Activated naive CD4-positive, alpha-beta T cell treated with anti-CD3 and anti-CD28 coated beads, Interleukin-2, amount 10 ng/mL, durations not matched to agents 7 days and 5 days (primary cell): Measurements from ENCODE around the gene SALL4.
"Not testable (repeated sequence)": the region's sequence is repeated elsewhere in the genome, so short reads cannot be mapped to it uniquely, and the experiment has no call there.

Source experiments
- CTCF ChIA-PET: fragments of 350-600 bp; sonication (Branson Sonifier 250); formaldehyde crosslinking; loops from one replicate; lab custom pipeline; 2021; ENCODE audit warnings: antibody characterized with exemption; lab: Charles Lee
- DNase-seq: peaks from one replicate; pipeline ENCODE4 v3.0.0-alpha.2; 2020
- H3K27ac Mint-ChIP-seq: one replicate; pipeline ENCODE4 v1.8.0; 2021; ENCODE audit warnings: mild to moderate bottlenecking, moderate library complexity, mixed read lengths
- H3K27me3 Mint-ChIP-seq: one replicate; pipeline ENCODE4 v1.8.0; 2021; ENCODE audit warnings: mild to moderate bottlenecking, mixed read lengths
- H3K36me3 Mint-ChIP-seq: one replicate; pipeline ENCODE4 v1.8.0; 2021; ENCODE audit warnings: mixed read lengths
- H3K4me1 Mint-ChIP-seq: one replicate; pipeline ENCODE4 v1.8.0; 2021; ENCODE audit warnings: mixed read lengths
- H3K4me3 Mint-ChIP-seq: one replicate; pipeline ENCODE4 v1.8.0; 2021; ENCODE audit warnings: mild to moderate bottlenecking, moderate library complexity, mixed read lengths
- H3K9me3 Mint-ChIP-seq: one replicate; pipeline ENCODE4 v1.8.0; 2021; ENCODE audit warnings: mixed read lengths

The SALL4 gene

GRCh38 chr20:51765381-51765780 lies 36.9 kb downstream of the SALL4 start:
- Mint-ChIP-seq H3K27me3 (peaks cover 53% of the 10 kb centered on the region), H3K4me1 (peaks cover 12% of the 10 kb centered on the region)
- H3K9me3 Mint-ChIP-seq, DNase-seq, H3K4me3 Mint-ChIP-seq, CTCF ChIA-PET, H3K36me3 Mint-ChIP-seq, H3K27ac Mint-ChIP-seq: not testable (repeated sequence)

- Mint-ChIP-seq H3K27me3 (peaks cover 40% of the 10 kb centered on the region), H3K27ac (no peak overlapping the region), H3K4me1 (peaks cover 12% of the 10 kb centered on the region), H3K36me3 (no peaks in the 10 kb centered on the region), H3K9me3 (no peaks in the 10 kb centered on the region), H3K4me3 (no peak overlapping the region)
- CTCF ChIA-PET: interaction anchor here (0.9 kb wide), 1 partner anchor 320 kb away, joined by 3 read pairs; no protein-coding TSS in a partner anchor
- DNase-seq: no peak
Observed at GRCh38 chr20:51763965-51764602, 38.2 kb downstream of the SALL4 start.

GRCh38 chr20:51760905-51761546 lies 41.3 kb downstream of the SALL4 start:
- DNase-seq: no peak
- Mint-ChIP-seq H3K36me3 (no peaks in the 10 kb centered on the region), H3K4me3 (no peak overlapping the region), H3K9me3 (no peaks in the 10 kb centered on the region), H3K4me1 (no peaks in the 10 kb centered on the region), H3K27ac (no peak overlapping the region), H3K27me3 (peaks cover 14% of the 10 kb centered on the region)
- CTCF ChIA-PET: no interaction called here

GRCh38 chr20:51759769-51760510 lies 42.4 kb downstream of the SALL4 start:
- Mint-ChIP-seq H3K36me3 (no peaks in the 10 kb centered on the region), H3K27me3 (peaks cover 3% of the 10 kb centered on the region), H3K27ac (no peak overlapping the region), H3K9me3 (no peaks in the 10 kb centered on the region), H3K4me3 (no peak overlapping the region), H3K4me1 (no peaks in the 10 kb centered on the region)
- CTCF ChIA-PET: no interaction called here
- DNase-seq: no peak

- H3K36me3 Mint-ChIP-seq: no peaks in the 10 kb centered on the region
- no peak for DNase-seq
- peaks cover 3% of the 10 kb centered on the region for H3K27me3 Mint-ChIP-seq
- H3K4me3 Mint-ChIP-seq: no peak overlapping the region
- no peak overlapping the region for H3K27ac Mint-ChIP-seq
- H3K9me3 Mint-ChIP-seq: no peaks in the 10 kb centered on the region
- CTCF ChIA-PET: no interaction called here
- H3K4me1 Mint-ChIP-seq: no peaks in the 10 kb centered on the region
Observed at GRCh38 chr20:51758978-51759544, 43.3 kb downstream of the SALL4 start.

GRCh38 chr20:51757226-51757625 lies 45.1 kb downstream of the SALL4 start:
- no peak overlapping the region for H3K4me3 Mint-ChIP-seq
- no peak overlapping the region for H3K27ac Mint-ChIP-seq
- CTCF ChIA-PET: no interaction called here
- peaks cover 3% of the 10 kb centered on the region for H3K27me3 Mint-ChIP-seq
- no peaks in the 10 kb centered on the region for H3K36me3 Mint-ChIP-seq
- no peaks in the 10 kb centered on the region for H3K9me3 Mint-ChIP-seq
- H3K4me1 Mint-ChIP-seq: no peaks in the 10 kb centered on the region
- DNase-seq: no peak

- Mint-ChIP-seq H3K4me1 (no peaks in the 10 kb centered on the region), H3K9me3 (no peaks in the 10 kb centered on the region), H3K36me3 (no peaks in the 10 kb centered on the region), H3K4me3 (no peak overlapping the region), H3K27me3 (no peaks in the 10 kb centered on the region), H3K27ac (no peak overlapping the region)
- CTCF ChIA-PET: no interaction called here
- no peak for DNase-seq
Observed at GRCh38 chr20:51756653-51757052, 45.7 kb downstream of the SALL4 start.

- H3K4me1 Mint-ChIP-seq, CTCF ChIA-PET, H3K27ac Mint-ChIP-seq, H3K27me3 Mint-ChIP-seq, H3K4me3 Mint-ChIP-seq, DNase-seq, H3K9me3 Mint-ChIP-seq, H3K36me3 Mint-ChIP-seq: not testable (repeated sequence)
Observed at GRCh38 chr20:51753220-51753619, 49.1 kb downstream of the SALL4 start.

GRCh38 chr20:51752343-51752951 lies 49.9 kb downstream of the SALL4 start:
- Mint-ChIP-seq H3K9me3 (no peaks in the 10 kb centered on the region), H3K27me3 (peaks cover 5% of the 10 kb centered on the region), H3K4me1 (no peaks in the 10 kb centered on the region), H3K27ac (no peak overlapping the region), H3K36me3 (no peaks in the 10 kb centered on the region), H3K4me3 (no peak overlapping the region)
- CTCF ChIA-PET: interaction anchor here (0.6 kb wide), 1 partner anchor 299 kb away, joined by 3 read pairs; no protein-coding TSS in a partner anchor
- DNase-seq: no peak

- CTCF ChIA-PET: interaction anchor here (1.0 kb wide), 1 partner anchor 50 kb away, joined by 3 read pairs; no protein-coding TSS in a partner anchor
- H3K27me3 Mint-ChIP-seq: peaks cover 6% of the 10 kb centered on the region
- DNase-seq: no peak
- H3K4me3 Mint-ChIP-seq: no peak overlapping the region
- no peaks in the 10 kb centered on the region for H3K9me3 Mint-ChIP-seq
- no peaks in the 10 kb centered on the region for H3K36me3 Mint-ChIP-seq
- H3K27ac Mint-ChIP-seq: no peak overlapping the region
- no peaks in the 10 kb centered on the region for H3K4me1 Mint-ChIP-seq
Observed at GRCh38 chr20:51750770-51751388, 51.4 kb downstream of the SALL4 start.

GRCh38 chr20:51750037-51750769 lies 52.1 kb downstream of the SALL4 start:
- no peak overlapping the region for H3K4me3 Mint-ChIP-seq
- H3K4me1 Mint-ChIP-seq: no peaks in the 10 kb centered on the region
- H3K27me3 Mint-ChIP-seq: peaks cover 6% of the 10 kb centered on the region
- H3K27ac Mint-ChIP-seq: no peak overlapping the region
- CTCF ChIA-PET: interaction anchor here (1.0 kb wide), 1 partner anchor 49 kb away, joined by 3 read pairs; no protein-coding TSS in a partner anchor
- no peaks in the 10 kb centered on the region for H3K9me3 Mint-ChIP-seq
- no peak for DNase-seq
- no peaks in the 10 kb centered on the region for H3K36me3 Mint-ChIP-seq

GRCh38 chr20:51749674-51750036 lies 52.7 kb downstream of the SALL4 start:
- H3K27ac Mint-ChIP-seq: no peak overlapping the region
- no peaks in the 10 kb centered on the region for H3K9me3 Mint-ChIP-seq
- CTCF ChIA-PET: no interaction called here
- H3K4me1 Mint-ChIP-seq: no peaks in the 10 kb centered on the region
- no peaks in the 10 kb centered on the region for H3K36me3 Mint-ChIP-seq
- H3K27me3 Mint-ChIP-seq: peaks cover 6% of the 10 kb centered on the region
- DNase-seq: no peak
- H3K4me3 Mint-ChIP-seq: no peak overlapping the region

GRCh38 chr20:51747182-51747911 lies 55.0 kb downstream of the SALL4 start:
- CTCF ChIA-PET: no interaction called here
- no peak overlapping the region for H3K27ac Mint-ChIP-seq

More at GRCh38 chr20:51747182-51747911, 55.0 kb downstream of the SALL4 start:
- H3K36me3 Mint-ChIP-seq: no peaks in the 10 kb centered on the region
- DNase-seq: no peak
- no peaks in the 10 kb centered on the region for H3K9me3 Mint-ChIP-seq
- peaks cover 6% of the 10 kb centered on the region for H3K27me3 Mint-ChIP-seq
- H3K4me1 Mint-ChIP-seq: no peaks in the 10 kb centered on the region
- no peak overlapping the region for H3K4me3 Mint-ChIP-seq
